Neuronal stem cell (in vitro differentiated cells): Measurements from ENCODE around the gene PPM1J.

Source experiments
- DNase-seq: peaks from one replicate; pipeline ENCODE4 v3.0.0-alpha.2; 2013; ENCODE audit warnings: low spot score
- H2AFZ ChIP-seq: one replicate; pipeline ENCODE4 v1.6.1; 2013; ENCODE audit warnings: mild to moderate bottlenecking, low read length, inconsistent platforms
- H2AK5ac ChIP-seq: 2 replicates; pipeline ENCODE4 v1.6.1; 2013; ENCODE audit warnings: low read depth, mild to moderate bottlenecking, inconsistent platforms, low read length, moderate library complexity, mixed read lengths
- H2BK120ac ChIP-seq: 2 replicates; pipeline ENCODE4 v1.6.1; 2013; ENCODE audit warnings: low read depth, mild to moderate bottlenecking, inconsistent platforms, low read length, moderate library complexity, mixed read lengths
- H2BK12ac ChIP-seq: one replicate; pipeline ENCODE4 v1.6.1; 2013; ENCODE audit warnings: low read length, inconsistent platforms
- H2BK15ac ChIP-seq: 2 replicates; pipeline ENCODE4 v1.6.1; 2013; ENCODE audit warnings: mild to moderate bottlenecking, low read length, inconsistent platforms, mixed read lengths
- H2BK5ac ChIP-seq: one replicate; pipeline ENCODE4 v1.6.1; 2013; ENCODE audit warnings: inconsistent platforms, mild to moderate bottlenecking, low read length, moderate library complexity
- H3K14ac ChIP-seq: one replicate; pipeline ENCODE4 v1.6.1; 2013; ENCODE audit warnings: low read length, inconsistent platforms
- H3K18ac ChIP-seq: 2 replicates; pipeline ENCODE4 v1.6.1; 2013; ENCODE audit warnings: low read length, inconsistent platforms
- H3K23ac ChIP-seq: 2 replicates; pipeline ENCODE4 v1.6.1; 2013; ENCODE audit warnings: low read depth, mild to moderate bottlenecking, mixed read lengths, low read length, inconsistent platforms; ENCODE audit not compliant: poor library complexity
- H3K27ac ChIP-seq: replicated peaks from 3 replicates; pipeline ENCODE4 v1.5.1; 2013; ENCODE audit warnings: low read length, inconsistent platforms
- H3K27me3 ChIP-seq, 3 experiments: 2 replicates each; pipeline ENCODE4 v1.6.1; 2013; ENCODE audit warnings: low read length in 3 of 3, mild to moderate bottlenecking in 2 of 3, inconsistent platforms in 1 of 3, low read depth in 1 of 3, mixed read lengths in 1 of 3, moderate library complexity in 1 of 3; ENCODE audit not compliant: control insufficient read depth in 3 of 3, insufficient read depth in 3 of 3
- H3K36me3 ChIP-seq, 2 donors: replicated peaks in 1 of 2; 2 replicates each; pipeline ENCODE4 v1.6.1; 2013; ENCODE audit warnings: low read length in 2 of 2; ENCODE audit not compliant: control insufficient read depth in 2 of 2, insufficient read depth in 2 of 2
- H3K4ac ChIP-seq: 2 replicates; pipeline ENCODE4 v1.6.1; 2013; ENCODE audit warnings: inconsistent platforms, mild to moderate bottlenecking, low read length, moderate library complexity
- H3K4me1 ChIP-seq, 2 donors: 1 replicate in 1 of 2; 2 replicates in 1 of 2; pipeline ENCODE4 v1.6.1; 2013; ENCODE audit warnings: low read length in 2 of 2, low read depth in 1 of 2; ENCODE audit not compliant: control insufficient read depth in 2 of 2, insufficient read depth in 1 of 2
- H3K4me2 ChIP-seq: one replicate; pipeline ENCODE4 v1.6.1; 2013; ENCODE audit warnings: mild to moderate bottlenecking, low read length, inconsistent platforms; ENCODE audit not compliant: insufficient read depth, poor library complexity, severe bottlenecking
- H3K4me3 ChIP-seq, 2 donors: 2 replicates each; pipeline ENCODE4 v1.5.1; 2013; ENCODE audit warnings: low read length in 2 of 2, mild to moderate bottlenecking in 2 of 2, inconsistent platforms in 1 of 2, moderate library complexity in 1 of 2
- H3K79me1 ChIP-seq: one replicate; pipeline ENCODE4 v1.6.1; 2013; ENCODE audit warnings: low read depth, mild to moderate bottlenecking, inconsistent platforms, low read length, moderate library complexity
- H3K9ac ChIP-seq: one replicate; pipeline ENCODE4 v1.6.1; 2013; ENCODE audit warnings: mild to moderate bottlenecking, low read depth, low read length, inconsistent platforms; ENCODE audit not compliant: poor library complexity
- H3K9me3 ChIP-seq, 2 donors: replicated peaks in 1 of 2; 2 replicates each; pipeline versions ENCODE3 to v1.6.1; 2013; ENCODE audit warnings: low read length in 2 of 2, mild to moderate bottlenecking in 2 of 2, inconsistent platforms in 1 of 2, low read depth in 1 of 2, mixed read lengths in 1 of 2, moderate library complexity in 1 of 2; ENCODE audit not compliant: control insufficient read depth in 2 of 2, insufficient read depth in 1 of 2
- H4K8ac ChIP-seq: one replicate; pipeline ENCODE4 v1.6.1; 2013; ENCODE audit warnings: low read depth, mild to moderate bottlenecking, inconsistent platforms, low read length, moderate library complexity
- H4K91ac ChIP-seq: one replicate; pipeline ENCODE4 v1.6.1; 2013; ENCODE audit warnings: low read length, low read depth, mild to moderate bottlenecking, inconsistent platforms; ENCODE audit not compliant: poor library complexity
- WGBS, 2 donors: extraction: QIAGEN DNeasy Blood & Tissue Kit; methylation state at CpG; one replicate each; pipeline ENCODE4 v1.1.7; 2013; ENCODE audit warnings: missing lambda C conversion rate in 2 of 2, mixed read lengths in 1 of 2; ENCODE audit not compliant: insufficient read length in 2 of 2, insufficient replicate concordance in 1 of 2; ENCODE audit errors: extremely low coverage in 2 of 2; 5-methylcytosine and 5-hydroxymethylcytosine counted together

PPM1J gene

GRCh38 chr1:112665857-112666256 lies 49.3 kb downstream of the PPM1J start:
- no CpG with 5 or more reads among the region's 3 CpGs for WGBS, 2 donors
- H3K27ac ChIP-seq, result no peak overlapping the region
- no peak overlapping the region for H3K9ac ChIP-seq
- no peak overlapping the region for H3K14ac ChIP-seq
- H3K23ac ChIP-seq, result no peak overlapping the region
- no peak overlapping the region for H4K8ac ChIP-seq
- no peak overlapping the region for H2BK15ac ChIP-seq
- no peaks in the 10 kb centered on the region for H3K27me3 ChIP-seq
- H3K4me3 ChIP-seq, result no peak overlapping the region
- no peak overlapping the region for H2AK5ac ChIP-seq
- no peak for DNase-seq
- no peak overlapping the region for H3K4ac ChIP-seq
- no peak overlapping the region for H2AFZ ChIP-seq
- H3K36me3 ChIP-seq, result peaks cover 11 to 94% of the 10 kb centered on the region in 2 donors
- no peaks in the 10 kb centered on the region for H3K4me1 ChIP-seq
- H3K9me3 ChIP-seq, result no peaks in the 10 kb centered on the region
- no peaks in the 10 kb centered on the region for H3K79me1 ChIP-seq
- H3K18ac ChIP-seq, result no peak overlapping the region
- H2BK12ac ChIP-seq, result no peak overlapping the region
- no peak overlapping the region for H3K4me2 ChIP-seq
- H4K91ac ChIP-seq, result no peak overlapping the region
- no peak overlapping the region for H2BK120ac ChIP-seq
- no peak overlapping the region for H2BK5ac ChIP-seq
